GM21717 (cell line): ENCODE data around the gene COL8A2.

Source experiments
- ATAC-seq: cut with Tn5 transposase; IDR thresholded peaks from one replicate; pipeline ENCODE4 v1.9.1; 2021; ENCODE audit warnings: mild to moderate bottlenecking, moderate library complexity; ENCODE audit not compliant: unreplicated experiment

Gene COL8A2

GRCh38 chr1:36070349-36070748, 54.7 kb downstream of the COL8A2 start:
- no peak for ATAC-seq

- no peak for ATAC-seq
Observed at GRCh38 chr1:36068866-36069265, 56.2 kb downstream of the COL8A2 start.

- ATAC-seq: no peak
Observed at GRCh38 chr1:36067871-36068270, 57.2 kb downstream of the COL8A2 start.

- ATAC-seq: no peak
Observed at GRCh38 chr1:36062315-36062714, 62.7 kb downstream of the COL8A2 start.

GRCh38 chr1:36055706-36056105, 69.3 kb downstream of the COL8A2 start:
- ATAC-seq: no peak

GRCh38 chr1:36053978-36054377, 71.0 kb downstream of the COL8A2 start:
- ATAC-seq: no peak

- no peak for ATAC-seq
Observed at GRCh38 chr1:36051821-36052220, 73.2 kb downstream of the COL8A2 start.
